Measurements from ENCODE around the gene ADRA2C. TPM values are rescaled to one million over a fixed set of nuclear protein-coding genes. Genes with fewer than 3 reads are reported as not detected.

ADRA2C gene
- polyA plus RNA-seq, 1 donor from 2014 or later: 3.0 TPM

DNA sequence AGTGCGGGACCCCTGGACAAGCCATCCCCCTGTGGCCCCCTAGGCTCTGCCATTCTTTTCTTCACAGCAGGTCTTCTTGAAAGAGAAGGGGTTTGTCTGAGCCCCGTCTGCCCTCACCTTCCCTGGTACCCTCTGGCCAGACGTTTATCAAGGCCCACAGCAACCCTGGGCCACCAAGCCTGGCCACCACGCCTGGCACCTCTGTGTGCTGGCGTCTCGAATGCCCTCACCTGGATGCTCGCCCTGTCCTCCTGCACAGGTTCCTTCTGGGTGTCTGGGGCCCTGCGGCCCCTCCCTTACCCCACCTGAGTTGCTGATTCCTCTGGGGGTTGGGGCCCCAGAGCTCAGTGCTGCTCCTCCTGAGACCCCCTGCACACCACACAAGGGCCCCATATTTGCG is 25.1 kb downstream of the ADRA2C start:
- no peaks in the 10 kb centered on the region for H4K20me1 ChIP-seq (ENCODE audit: insufficient read depth)
- H3K36me3 ChIP-seq (ENCODE audit: insufficient read depth, low read length): no peaks in the 10 kb centered on the region
- H3K27me3 ChIP-seq (ENCODE audit: insufficient read depth, low read depth, low read length): peaks cover 2% of the 10 kb centered on the region
- H2AFZ ChIP-seq (ENCODE audit: low read depth, low read length): no peak overlapping the region
- TF ChIP-seq SMC3 (conservative IDR thresholded peaks at IDR 0.05; ENCODE audit: poor library complexity) (no peak), EZH2 (IDR thresholded peaks at IDR 0.05; ENCODE audit: borderline replicate concordance, insufficient read depth, low read length, poor library complexity, severe bottlenecking) (no peak), POLR2AphosphoS5 (IDR thresholded peaks at IDR 0.05) (no peak)
- no peak overlapping the region for H3K4me3 ChIP-seq (ENCODE audit: low read length)
- H3K79me2 ChIP-seq (replicated peaks; ENCODE audit: insufficient read depth, low read length): no peaks in the 10 kb centered on the region
- no peak overlapping the region for H3K4me2 ChIP-seq (ENCODE audit: low read length)
- no peaks in the 10 kb centered on the region for H3K9me2 ChIP-seq (ENCODE audit: insufficient read depth, low read length)
- no peak overlapping the region for H3K27ac ChIP-seq (ENCODE audit: low read length)
- H3K9me3 ChIP-seq (ENCODE audit: low read length): peaks cover 12% of the 10 kb centered on the region
- no peak overlapping the region for H3K9ac ChIP-seq (ENCODE audit: low read length)
- H3F3A ChIP-seq (ENCODE audit: insufficient read depth, low read length, poor library complexity, severe bottlenecking): no peaks in the 10 kb centered on the region

- Histone ChIP-seq H3K27ac (ENCODE audit: low read length) (no peak overlapping the region), H3K4me2 (ENCODE audit: low read length) (no peak overlapping the region), H3K79me2 (replicated peaks; ENCODE audit: insufficient read depth, low read length) (no peaks in the 10 kb centered on the region), H3K27me3 (ENCODE audit: insufficient read depth, low read depth, low read length) (peaks cover 2% of the 10 kb centered on the region), H2AFZ (ENCODE audit: low read depth, low read length) (no peak overlapping the region), H3K9me3 (ENCODE audit: low read length) (peaks cover 19% of the 10 kb centered on the region), H3F3A (ENCODE audit: insufficient read depth, low read length, poor library complexity, severe bottlenecking) (no peaks in the 10 kb centered on the region), H3K9me2 (ENCODE audit: insufficient read depth, low read length) (no peaks in the 10 kb centered on the region), H3K9ac (ENCODE audit: low read length) (no peak overlapping the region), H4K20me1 (ENCODE audit: insufficient read depth) (no peaks in the 10 kb centered on the region), H3K4me3 (ENCODE audit: low read length) (no peak overlapping the region), H3K36me3 (ENCODE audit: insufficient read depth, low read length) (no peaks in the 10 kb centered on the region)
- no peak for TF ChIP-seq MXI1 (conservative IDR thresholded peaks at IDR 0.05; ENCODE audit: poor library complexity, severe bottlenecking)
- peak; percentile 67 for TF ChIP-seq REST (IDR thresholded peaks at IDR 0.05; ENCODE audit: borderline replicate concordance)
These were observed 25.8 kb downstream of the ADRA2C start for GRCh38 chr4:3791910-3792542.

- Histone ChIP-seq H3K36me3 (ENCODE audit: insufficient read depth, low read length) (no peaks in the 10 kb centered on the region), H2AFZ (ENCODE audit: low read depth, low read length) (no peak overlapping the region), H3K79me2 (replicated peaks; ENCODE audit: insufficient read depth, low read length) (no peaks in the 10 kb centered on the region), H3F3A (ENCODE audit: insufficient read depth, low read length, poor library complexity, severe bottlenecking) (no peaks in the 10 kb centered on the region), H4K20me1 (ENCODE audit: insufficient read depth) (no peaks in the 10 kb centered on the region), H3K27me3 (ENCODE audit: insufficient read depth, low read depth, low read length) (peaks cover 2% of the 10 kb centered on the region), H3K9me3 (ENCODE audit: low read length) (peaks cover 19% of the 10 kb centered on the region), H3K9ac (ENCODE audit: low read length) (no peak overlapping the region), H3K9me2 (ENCODE audit: insufficient read depth, low read length) (no peaks in the 10 kb centered on the region), H3K4me2 (ENCODE audit: low read length) (no peak overlapping the region), H3K27ac (ENCODE audit: low read length) (no peak overlapping the region), H3K4me3 (ENCODE audit: low read length) (no peak overlapping the region)
- no peak for TF ChIP-seq SMC3 (conservative IDR thresholded peaks at IDR 0.05; ENCODE audit: poor library complexity)
- no peak for TF ChIP-seq POLR2AphosphoS5 (IDR thresholded peaks at IDR 0.05)
- TF ChIP-seq CTCF (IDR thresholded peaks at IDR 0.05; ENCODE audit: poor library complexity, severe bottlenecking): peak; percentile 14
- no peak for TF ChIP-seq REST (IDR thresholded peaks at IDR 0.05; ENCODE audit: borderline replicate concordance)
These were observed 26.6 kb downstream of the ADRA2C start for GRCh38 chr4:3792813-3793212.

Measured in neural cell (in vitro differentiated cells).